GM19099 (cell line): Measurements from ENCODE around the gene MYO10.

ENCODE experiments used
- POLR2A ChIP-seq: IDR thresholded peaks from 3 replicates; pipeline ENCODE4 v1.6.1; 2011; ENCODE audit warnings: low read depth; ENCODE audit not compliant: insufficient read length; ENCODE audit errors: extremely low read depth

Gene MYO10

DNA sequence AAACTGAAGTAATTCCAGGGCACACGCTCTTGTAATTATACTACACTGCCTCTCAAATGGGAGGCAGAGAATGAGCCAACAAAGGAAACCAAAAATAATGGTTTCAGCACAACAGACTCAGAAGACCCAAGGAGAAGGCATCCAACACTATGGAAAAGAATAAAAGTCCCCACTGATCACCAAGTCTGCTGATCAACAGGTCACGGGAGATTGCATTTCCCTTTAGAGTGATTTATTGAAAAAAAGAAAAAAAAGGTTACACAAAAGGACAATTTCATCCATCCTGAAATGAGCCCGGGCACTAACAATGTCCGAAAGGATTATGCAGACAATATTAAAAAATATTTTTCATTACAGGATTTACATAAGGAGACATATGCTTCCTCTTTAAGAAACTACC is 28.8 kb downstream of the MYO10 start:
- TF ChIP-seq POLR2A: no peak

DNA sequence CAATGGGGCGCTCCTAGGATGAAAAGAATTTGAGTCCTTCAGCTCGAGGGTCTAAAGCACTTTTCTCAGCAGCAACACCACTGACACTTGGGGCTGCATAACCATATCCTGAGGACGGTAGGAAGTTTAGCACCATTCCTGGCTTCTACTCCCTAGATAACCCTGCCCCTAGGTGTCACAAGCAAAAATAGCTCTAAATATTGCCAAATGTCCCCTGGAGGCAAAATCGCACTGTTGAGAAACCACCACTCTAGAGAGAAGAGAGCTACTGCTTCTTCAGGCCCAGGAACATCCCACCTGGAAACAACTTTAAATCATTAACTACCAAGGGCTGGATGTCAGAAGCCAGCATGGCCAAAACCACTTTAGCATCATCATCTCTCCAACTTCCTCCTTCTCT is 29.8 kb downstream of the MYO10 start:
- TF ChIP-seq POLR2A: no peak

DNA sequence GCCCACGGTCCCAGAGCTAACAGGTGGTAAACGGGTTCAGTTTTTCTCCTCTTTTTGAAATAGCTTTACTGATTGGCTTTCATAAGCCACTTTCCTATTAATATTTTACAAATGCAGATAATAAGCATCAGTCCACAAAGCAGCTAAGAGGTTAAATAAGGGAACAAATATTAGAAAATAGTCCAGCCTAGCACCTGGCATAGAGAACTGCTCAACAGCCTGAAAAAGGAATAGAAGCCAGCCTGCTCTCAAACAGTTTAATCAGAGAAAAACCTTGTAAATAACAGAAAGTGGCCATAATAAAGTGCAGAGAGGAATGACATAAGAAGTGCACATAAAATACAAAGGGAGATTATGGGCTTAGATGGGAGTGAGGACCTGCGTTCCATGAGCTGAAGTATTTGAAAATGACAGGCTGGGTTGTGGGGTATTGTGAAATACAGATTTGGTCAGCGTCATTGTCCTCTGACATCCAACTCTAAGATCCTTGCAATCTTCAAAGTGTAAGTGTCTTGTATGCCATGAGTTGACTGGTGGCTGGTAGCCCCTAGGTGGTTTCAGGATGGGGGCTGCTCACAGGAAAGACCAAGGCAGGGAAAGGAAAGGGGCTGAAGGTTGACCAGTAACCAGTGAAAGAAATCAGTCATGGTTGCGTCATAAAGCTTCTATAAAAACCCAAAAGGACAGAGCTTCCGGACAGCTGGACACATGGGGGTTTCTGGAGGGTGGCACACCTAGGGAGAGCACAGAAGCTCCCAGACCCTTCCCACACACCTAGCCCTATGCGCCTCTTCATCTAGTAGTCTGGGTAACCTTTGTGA is 32.4 kb downstream of the MYO10 start:
- no peak for TF ChIP-seq POLR2A

DNA sequence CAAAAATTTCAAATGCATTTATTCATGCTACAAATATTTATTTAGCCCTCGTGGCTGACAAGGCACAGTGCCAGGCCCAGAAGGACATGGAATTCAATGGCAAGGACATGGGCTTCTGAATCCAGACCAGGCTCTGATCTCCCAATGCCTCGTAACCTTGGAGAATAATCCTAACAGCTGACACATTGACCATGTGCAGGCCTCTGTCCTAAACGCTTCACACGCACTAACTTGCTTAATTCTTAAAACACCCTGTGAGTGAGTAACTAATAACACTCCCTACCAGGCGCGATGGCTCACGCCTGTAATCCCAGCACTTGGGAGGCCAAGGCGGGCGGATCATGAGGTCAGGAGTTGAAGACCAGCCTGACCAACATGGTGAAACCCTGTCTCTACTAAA is 33.2 kb downstream of the MYO10 start:
- no peak for TF ChIP-seq POLR2A

DNA sequence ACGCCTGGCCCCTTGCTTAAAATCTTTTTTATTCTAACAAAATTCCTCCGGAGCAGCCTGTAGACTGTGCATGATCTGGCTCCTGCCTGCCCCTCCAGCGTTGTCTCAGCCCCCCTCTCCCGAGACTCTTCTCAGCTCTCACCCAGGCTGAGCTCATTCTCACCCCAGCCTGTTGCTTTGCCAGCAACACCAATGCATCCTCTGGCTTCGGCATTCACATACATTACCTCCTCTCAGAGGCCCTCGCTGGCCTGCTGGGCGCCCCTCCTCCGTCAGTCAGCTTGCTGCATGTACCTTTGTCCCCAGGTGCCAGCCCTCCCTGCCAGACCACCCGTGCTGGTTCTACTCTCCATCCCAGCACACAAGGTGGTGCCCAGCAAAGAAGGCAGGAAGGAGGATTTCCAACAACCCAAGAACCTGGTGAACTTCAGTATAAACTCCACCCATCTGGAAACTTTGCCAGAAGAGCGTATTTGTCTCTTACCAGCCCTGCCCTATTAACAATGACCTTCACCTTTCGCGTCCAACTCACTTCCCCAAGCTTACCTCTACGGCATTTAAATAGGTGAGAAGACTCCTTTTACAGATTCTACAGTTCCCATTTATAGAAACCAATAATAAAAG is 35.0 kb downstream of the MYO10 start:
- no peak for TF ChIP-seq POLR2A

DNA sequence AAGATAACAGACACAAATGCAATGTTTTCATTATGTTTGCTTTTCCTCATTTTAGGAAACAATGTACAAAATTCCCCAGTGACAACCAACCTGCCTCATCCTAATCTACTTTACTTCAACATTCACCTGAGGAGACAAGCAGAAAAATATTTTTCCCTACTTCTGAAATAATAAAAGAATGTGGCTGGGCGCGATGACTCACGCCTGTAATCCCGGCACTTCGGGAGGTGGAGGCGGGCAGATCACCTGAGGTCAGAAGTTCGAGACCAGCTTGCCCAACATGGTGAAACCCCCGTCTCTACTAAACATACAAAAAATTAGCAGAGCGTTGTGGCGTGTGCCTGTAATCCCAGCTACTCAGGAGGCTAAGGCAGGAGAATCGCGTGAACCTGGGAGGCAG is 36.9 kb downstream of the MYO10 start:
- no peak for TF ChIP-seq POLR2A

DNA sequence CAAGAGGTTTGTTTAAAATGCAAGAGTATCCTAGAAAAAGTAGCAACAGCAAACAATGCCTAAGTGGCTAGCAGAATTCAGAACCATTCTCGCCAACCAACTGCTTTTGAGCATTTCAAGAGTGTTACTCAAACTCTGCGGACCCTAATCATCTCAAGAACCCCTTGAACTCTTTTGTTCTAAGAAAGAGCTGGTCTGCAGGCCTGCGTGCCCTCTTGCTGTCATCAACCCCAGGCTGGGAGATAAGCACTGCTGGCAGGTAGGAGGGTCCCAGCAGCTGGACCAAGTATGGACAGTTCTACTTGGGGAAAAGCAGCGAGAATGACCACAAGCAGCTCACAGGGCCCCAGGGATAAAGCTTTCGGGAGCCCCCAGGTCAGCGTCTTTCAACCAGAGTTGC is 38.3 kb downstream of the MYO10 start:
- no peak for TF ChIP-seq POLR2A

DNA sequence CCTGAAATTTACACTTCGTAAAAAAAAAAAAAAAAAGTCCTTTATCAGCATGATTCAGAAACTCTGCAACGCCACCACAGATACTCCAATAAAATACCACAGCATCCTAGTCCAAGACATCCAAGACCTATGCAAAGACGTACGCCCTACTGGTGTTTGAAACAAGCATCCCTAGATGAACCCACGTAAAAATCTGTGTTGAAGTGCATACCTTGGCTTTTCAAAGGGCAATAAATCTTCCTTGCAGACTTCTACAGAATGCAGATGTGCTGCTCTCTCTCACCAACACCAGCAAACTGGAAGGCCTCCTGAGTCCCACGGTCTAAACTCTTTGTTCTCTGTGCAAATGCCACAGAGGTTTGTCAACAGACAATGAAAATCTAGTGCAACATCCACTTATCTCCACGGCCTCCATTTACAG is 38.8 kb downstream of the MYO10 start:
- no peak for TF ChIP-seq POLR2A

DNA sequence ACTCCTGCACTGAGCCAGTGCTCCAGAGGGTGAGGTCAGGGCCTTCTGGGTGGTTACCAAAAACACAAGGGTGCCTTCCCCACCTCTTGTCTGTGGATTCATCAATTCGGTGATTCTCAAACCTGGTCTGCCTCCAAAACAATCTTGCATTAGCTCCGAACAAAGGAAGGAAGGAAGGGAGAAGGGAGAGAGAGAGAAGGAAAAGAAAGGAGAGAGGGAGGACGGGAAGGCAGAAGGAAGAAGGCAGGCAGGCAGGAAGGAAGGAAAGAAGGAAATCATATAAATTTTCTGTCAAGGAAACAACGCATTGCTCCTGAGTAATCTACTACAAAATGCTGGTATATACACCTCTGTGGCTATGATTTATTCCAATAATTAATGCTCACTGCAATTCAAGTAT is 39.3 kb downstream of the MYO10 start:
- TF ChIP-seq POLR2A: no peak

DNA sequence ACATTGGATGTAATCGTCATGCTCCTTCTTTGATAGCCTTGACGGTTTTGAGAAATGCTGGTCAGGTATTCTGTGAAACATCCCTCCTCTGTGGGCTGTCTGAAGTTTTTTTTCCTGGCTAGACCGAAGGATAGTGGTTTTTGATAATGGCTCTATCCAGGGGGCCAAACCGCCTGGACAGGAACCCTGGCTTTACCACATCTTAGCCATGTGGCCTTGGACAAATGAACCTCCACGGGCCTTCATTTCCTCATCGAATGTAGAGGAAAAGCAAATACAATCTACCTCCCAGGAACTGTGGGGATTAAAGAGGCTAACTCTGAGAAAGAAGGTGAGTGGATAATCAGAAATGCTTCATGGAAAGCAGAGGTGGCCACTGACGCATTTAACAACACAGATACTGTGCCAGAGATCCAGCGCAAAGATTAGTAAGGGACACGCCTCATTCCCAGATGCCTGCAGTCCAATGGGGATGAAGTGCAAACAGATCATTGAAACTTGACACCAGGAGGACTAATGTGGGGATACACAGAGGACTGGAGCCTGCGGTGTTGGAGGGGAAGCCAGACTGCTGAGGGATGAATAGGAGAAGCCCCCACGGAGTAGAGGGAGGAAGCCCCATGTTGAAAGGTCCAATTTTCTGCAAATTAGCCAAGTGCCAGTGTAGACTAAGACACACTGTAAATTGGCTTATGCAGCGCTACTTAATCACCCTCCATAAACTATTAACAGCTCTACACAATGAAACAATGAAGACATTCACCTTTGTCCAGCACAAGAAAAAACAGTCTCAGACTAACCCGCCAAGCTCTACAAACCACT is 41.6 kb downstream of the MYO10 start:
- TF ChIP-seq POLR2A: no peak

DNA sequence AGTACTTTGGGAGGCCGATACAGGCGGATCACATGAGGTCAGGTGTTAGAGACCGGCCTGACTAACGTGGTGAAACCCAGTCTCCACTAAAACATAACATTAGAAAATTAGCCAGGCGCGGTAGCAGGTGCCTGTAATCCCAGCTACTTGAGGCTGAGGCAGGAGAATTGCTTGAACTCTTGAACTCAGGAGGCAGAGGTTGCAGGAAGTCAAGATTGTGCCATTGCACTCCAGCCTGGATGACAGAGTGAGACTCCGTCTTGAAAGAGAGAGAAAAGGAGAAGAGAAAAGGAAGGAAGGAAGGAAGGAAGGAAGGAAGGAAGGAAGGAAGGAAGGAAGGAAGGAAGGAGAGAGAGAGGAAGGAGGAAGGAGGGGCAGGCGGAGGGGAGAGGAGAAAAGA is 45.1 kb downstream of the MYO10 start:
- no peak for TF ChIP-seq POLR2A

DNA sequence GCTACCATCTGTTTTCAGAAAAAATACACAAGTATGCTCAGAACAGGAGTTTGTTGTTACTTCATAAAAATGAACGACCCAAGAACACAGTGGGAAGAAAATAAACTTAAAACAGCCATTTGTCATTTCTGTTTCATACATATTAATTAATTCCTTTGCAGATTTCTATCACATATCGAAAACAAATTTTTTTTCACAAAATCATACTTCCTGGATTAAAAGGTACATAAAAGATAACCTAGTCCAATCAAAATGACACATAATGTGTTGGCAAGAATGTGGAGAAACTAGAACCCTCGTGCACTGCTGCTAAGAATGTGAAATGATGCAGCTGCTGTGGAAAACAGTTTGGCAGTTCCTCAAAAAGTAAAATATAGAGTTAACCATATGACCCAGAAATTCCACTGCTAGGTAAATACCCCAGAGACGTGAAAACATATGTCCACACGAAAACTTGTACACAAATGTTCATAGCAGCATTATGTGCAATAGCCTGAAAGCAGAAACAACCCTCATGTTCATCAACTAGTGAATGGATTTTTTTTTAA is 46.0 kb downstream of the MYO10 start:
- TF ChIP-seq POLR2A: no peak

DNA sequence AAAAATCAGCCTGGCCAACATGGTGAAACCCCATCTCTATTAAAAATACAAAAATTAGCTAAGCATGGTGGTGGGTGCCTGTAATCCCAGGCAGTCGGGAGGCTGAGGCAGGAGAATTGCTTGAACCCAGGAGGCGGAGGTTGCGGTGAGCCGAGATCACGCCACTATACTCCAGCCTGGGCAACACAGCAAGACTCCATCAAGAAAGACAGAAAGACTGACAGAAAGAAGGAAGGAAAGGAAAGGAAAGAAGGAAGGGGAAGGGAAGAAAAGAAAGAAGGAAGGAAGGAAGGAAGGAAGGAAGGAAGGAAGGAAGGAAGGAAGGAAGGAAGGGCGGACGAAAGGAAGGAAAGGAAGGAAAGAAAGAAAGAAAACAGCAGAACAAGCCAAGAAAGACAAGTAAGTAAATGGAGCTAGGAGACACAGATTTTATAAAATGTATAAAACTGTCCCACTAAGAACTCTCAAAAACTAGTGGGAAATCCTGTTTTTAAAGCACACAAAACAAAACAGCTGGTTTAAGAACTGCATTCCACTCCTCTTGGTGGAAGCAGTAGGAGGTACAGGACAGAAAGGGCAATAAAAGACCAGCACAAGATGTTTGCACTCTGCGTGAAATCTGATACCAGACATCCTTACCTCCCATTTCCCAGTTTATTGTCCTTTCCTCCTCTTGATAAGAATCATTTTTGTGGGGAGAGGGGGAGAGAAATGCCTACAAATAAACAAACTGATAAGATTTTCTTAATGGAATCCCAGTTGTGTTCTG is 46.7 kb downstream of the MYO10 start:
- TF ChIP-seq POLR2A: no peak

DNA sequence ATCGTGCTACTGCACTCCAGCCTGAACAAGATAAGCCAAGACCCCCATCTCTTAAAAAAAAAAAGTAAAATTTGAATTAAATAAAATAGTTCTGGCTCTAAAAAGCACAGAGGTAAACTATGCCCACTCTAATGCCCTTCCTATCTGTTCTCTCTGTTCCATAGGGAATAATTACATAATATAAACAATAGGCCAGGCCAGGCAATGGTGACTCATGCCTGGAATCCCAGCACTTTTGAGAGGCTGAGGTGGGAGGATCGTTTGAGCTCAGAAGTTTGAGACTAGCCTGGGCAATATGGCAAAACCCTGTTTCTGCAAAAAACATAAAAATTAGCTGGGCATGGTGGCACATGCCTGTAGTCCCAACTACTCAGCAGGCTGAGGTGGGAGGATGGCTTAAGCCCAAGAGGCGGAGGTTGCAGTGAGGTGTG is 47.4 kb downstream of the MYO10 start:
- TF ChIP-seq POLR2A: no peak
